WERI-Rb-1 (cell line): ENCODE results near the gene TMEM225B.

Experiments used
- DNase-seq: peaks from one replicate; pipeline ENCODE4 v3.0.0-alpha.2; 2020
- H3K27ac ChIP-seq: fragments of 250-450 bp; sonication (Bioruptor Pico); 2 replicates; pipeline ENCODE4 v1.5.1; 2020; ENCODE audit warnings: mild to moderate bottlenecking, moderate library complexity
- H3K27me3 ChIP-seq: fragments of 250-450 bp; sonication (Bioruptor Pico); 2 replicates; pipeline ENCODE4 v1.5.1; 2021; ENCODE audit warnings: mild to moderate bottlenecking, low read depth, moderate library complexity; ENCODE audit not compliant: insufficient read depth, severe bottlenecking
- H3K36me3 ChIP-seq: fragments of 250-450 bp; sonication (Bioruptor Pico); 2 replicates; pipeline ENCODE4 v1.5.1; 2020; ENCODE audit warnings: mild to moderate bottlenecking, moderate library complexity
- H3K4me3 ChIP-seq: 2 replicates; pipeline ENCODE4 v1.5.1; 2011; ENCODE audit warnings: low read depth, mild to moderate bottlenecking, control low read depth, low read length
- H3K9me3 ChIP-seq: fragments of 250-450 bp; sonication (Bioruptor Pico); 2 replicates; pipeline ENCODE4 v1.5.1; 2021; ENCODE audit warnings: mild to moderate bottlenecking, moderate library complexity; ENCODE audit not compliant: severe bottlenecking
- TF ChIP-seq, protein P1 (sequence below): IDR thresholded peaks from 2 replicates; pipeline ENCODE4 v1.5.1; 2011; ENCODE audit warnings: low read depth, mild to moderate bottlenecking, control low read depth, inconsistent platforms, low read length

Gene TMEM225B

DNA sequence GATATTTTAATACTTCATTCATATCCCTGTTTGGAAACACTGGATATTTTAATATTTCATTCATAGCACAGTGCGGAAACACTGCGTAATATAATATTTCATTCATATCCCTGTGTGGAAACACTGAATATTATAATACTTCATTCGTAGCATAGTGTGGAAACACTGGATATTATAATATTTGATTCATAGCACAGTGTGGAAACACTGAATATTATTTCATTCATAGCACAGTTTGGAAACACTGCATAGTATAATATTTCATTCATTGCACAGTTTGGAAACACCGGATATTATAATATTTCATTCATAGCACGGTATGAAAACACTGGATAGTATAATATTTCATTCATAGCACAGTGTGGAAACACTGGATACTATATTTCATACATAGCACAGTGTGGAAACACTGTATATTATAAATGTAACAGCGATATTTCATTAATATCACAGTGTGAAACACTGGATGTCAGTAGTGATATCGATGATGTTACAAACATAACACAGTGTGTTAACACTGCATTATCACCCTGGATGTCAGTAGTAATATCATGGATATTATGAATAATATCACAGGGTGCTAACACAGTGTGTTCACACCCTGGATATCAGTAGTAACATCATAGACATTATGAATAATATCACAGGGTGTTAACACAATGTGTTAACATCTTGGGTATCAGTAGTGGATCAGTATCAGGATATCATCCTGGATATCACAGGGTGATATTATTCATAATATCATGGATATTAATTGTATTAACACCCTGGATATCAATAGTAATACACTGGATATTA lies 2.9 kb upstream of the TMEM225B start:
- H3K36me3 ChIP-seq: no peaks in the 10 kb centered on the region
- no peak for DNase-seq
- TF ChIP-seq, protein P1, sequence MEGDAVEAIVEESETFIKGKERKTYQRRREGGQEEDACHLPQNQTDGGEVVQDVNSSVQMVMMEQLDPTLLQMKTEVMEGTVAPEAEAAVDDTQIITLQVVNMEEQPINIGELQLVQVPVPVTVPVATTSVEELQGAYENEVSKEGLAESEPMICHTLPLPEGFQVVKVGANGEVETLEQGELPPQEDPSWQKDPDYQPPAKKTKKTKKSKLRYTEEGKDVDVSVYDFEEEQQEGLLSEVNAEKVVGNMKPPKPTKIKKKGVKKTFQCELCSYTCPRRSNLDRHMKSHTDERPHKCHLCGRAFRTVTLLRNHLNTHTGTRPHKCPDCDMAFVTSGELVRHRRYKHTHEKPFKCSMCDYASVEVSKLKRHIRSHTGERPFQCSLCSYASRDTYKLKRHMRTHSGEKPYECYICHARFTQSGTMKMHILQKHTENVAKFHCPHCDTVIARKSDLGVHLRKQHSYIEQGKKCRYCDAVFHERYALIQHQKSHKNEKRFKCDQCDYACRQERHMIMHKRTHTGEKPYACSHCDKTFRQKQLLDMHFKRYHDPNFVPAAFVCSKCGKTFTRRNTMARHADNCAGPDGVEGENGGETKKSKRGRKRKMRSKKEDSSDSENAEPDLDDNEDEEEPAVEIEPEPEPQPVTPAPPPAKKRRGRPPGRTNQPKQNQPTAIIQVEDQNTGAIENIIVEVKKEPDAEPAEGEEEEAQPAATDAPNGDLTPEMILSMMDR: no peak
- H3K27ac ChIP-seq: no peak overlapping the region
- H3K4me3 ChIP-seq: no peak overlapping the region
- H3K27me3 ChIP-seq: no peaks in the 10 kb centered on the region
- no peaks in the 10 kb centered on the region for H3K9me3 ChIP-seq

DNA sequence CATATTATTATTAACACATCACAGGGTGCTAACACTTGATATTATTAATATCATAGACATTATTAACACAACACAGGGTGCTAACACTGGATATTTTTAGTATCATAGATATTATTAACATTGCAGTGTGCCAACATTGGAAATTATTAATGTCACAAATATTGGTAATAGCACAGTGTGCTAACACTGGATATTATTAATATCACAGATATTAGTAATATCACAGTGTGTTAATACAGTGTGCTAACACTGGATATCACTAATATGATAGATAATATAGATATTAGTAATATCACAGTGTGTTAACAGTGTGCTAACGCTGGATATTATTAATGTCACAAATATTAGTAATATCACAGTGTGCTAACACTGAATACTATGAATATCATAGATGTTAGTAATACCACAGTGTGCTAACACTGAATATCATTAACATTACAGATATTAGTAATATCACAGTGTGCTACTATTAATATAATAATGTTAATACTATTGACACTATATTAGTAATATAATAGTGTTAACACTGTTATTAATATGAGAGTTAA lies 1.6 kb upstream of the TMEM225B start:
- TF ChIP-seq, protein P1: no peak
- no peaks in the 10 kb centered on the region for H3K27me3 ChIP-seq

DNA sequence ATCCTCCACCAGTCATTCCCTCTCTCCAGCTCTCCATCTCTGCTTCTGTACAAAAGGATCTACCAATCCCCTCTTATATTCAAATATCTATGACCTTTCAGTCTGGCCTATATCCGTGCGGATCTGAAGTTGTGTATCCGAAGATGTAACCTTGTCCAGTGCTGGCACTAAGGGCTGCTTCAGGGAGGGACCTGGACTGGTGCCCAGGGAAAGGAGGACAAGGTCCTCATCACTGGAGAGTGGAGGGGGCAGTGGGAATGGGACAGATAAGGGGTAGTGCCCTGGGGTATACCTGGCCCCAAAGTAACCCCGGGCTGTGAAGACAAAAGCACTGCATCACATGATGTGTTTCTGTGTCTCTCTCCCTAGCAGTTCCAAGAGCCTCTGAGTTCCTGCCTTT lies 1.8 kb downstream of the TMEM225B start:
- H3K36me3 ChIP-seq: no peaks in the 10 kb centered on the region
- no peak for DNase-seq

More for the DNA sequence above, 1.6 kb upstream of the TMEM225B start:
- DNase-seq: no peak
- Histone ChIP-seq H3K9me3 (no peaks in the 10 kb centered on the region), H3K36me3 (no peaks in the 10 kb centered on the region), H3K4me3 (no peak overlapping the region), H3K27ac (no peak overlapping the region)

DNA sequence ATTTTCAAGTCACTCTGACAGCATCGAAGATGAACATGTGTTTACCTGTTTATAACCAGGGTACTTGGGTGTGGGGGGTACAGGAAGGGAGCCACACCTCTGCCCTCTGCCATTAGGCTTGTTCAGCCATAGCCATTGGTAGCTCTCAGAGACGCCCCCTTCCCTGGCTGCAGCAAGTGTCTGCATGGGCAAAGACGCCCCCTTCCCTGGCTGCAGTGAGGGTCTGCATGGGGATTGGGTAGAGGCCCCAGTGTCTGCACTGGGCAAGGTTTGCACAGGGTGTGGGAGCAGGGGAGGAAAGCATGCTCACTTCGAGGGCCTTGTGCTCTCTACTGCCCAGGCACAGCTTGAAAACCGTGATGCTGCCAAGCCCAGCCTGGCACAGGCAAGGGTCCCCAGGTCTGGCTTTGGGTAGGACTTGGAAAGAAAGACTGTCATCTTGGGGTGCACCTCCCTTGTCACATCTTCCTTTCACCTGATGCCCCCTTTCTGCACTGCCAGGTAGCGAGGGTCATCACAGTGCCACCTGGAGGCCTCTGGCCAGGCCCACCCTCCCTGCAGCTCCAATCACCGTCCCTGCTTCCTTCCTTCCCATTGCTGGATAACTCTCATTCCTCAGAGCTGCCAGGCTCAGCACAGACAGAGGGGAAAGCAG lies 3.7 kb downstream of the TMEM225B start:
- Histone ChIP-seq H3K9me3 (no peaks in the 10 kb centered on the region), H3K4me3 (no peak overlapping the region), H3K36me3 (no peaks in the 10 kb centered on the region), H3K27ac (no peak overlapping the region), H3K27me3 (no peaks in the 10 kb centered on the region)
- TF ChIP-seq, protein P1: peak; percentile 32; the same call in 1 of the 2 replicates
- no peak for DNase-seq

More for the DNA sequence above, 1.8 kb downstream of the TMEM225B start:
- Histone ChIP-seq H3K9me3 (no peaks in the 10 kb centered on the region), H3K27me3 (no peaks in the 10 kb centered on the region), H3K27ac (no peak overlapping the region), H3K4me3 (no peak overlapping the region)
- TF ChIP-seq, protein P1: no peak

DNA sequence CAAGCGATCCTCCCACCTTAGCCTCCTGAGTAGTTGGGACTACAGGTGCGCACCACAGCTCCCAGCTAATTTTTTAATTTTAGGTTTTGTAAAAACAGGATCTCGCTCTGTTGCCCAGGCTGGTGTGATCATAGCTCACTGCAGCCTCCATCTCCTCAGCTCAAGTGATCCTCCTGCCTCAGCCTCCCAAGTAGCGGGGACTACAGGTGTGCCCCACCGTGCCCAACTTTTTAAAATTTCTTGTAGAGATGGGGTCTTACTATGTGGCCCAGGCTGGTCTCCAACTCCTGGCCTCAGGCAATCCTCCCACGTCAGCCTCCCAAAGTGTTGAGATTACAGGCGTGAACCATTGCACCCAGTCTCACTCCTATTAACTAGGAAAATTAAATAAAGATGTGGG lies 7.5 kb downstream of the TMEM225B start:
- Histone ChIP-seq H3K36me3 (no peaks in the 10 kb centered on the region), H3K27ac (no peak overlapping the region), H3K4me3 (no peak overlapping the region), H3K9me3 (no peaks in the 10 kb centered on the region), H3K27me3 (peaks cover 1% of the 10 kb centered on the region)
- TF ChIP-seq, protein P1: no peak
- no peak for DNase-seq
